K562 (cell line): ENCODE measurements around the gene MACROD2. TPM values are rescaled to one million over a fixed set of nuclear protein-coding genes. Genes with fewer than 3 reads are reported as not detected.

Experiments used
- ATAC-seq: fragments of 200-7000 bp; cut with Tn5 transposase; 3 replicates; pipeline ENCODE4 v1.9.1; 2020; ENCODE audit warnings: moderate library complexity
- BruUV-seq: library from RNA; stranded (reverse); fragments of 400-500 nt; replicated peaks from 2 replicates; lab custom pipeline; 2021; lab: Mats Ljungman, UMichigan
- CTCF ChIA-PET: fragments of 300-600 bp; formaldehyde crosslinking; extraction: SDS; loops from one replicate; lab custom pipeline; 2021; ENCODE audit warnings: low intra/inter-chr PET ratio; lab: Yijun Ruan, JAX
- POLR2A ChIA-PET: fragments of 300-600, 350-650 bp; sonication (Branson Sonifier 250); formaldehyde crosslinking; extraction: SDS; loops from one replicate; lab custom pipeline; 2021; ENCODE audit warnings: antibody characterized with exemption, inconsistent platforms; lab: Yijun Ruan, JAX
- DNase-seq, 4 experiments: peaks; one replicate each; pipeline versions ENCODE4 v3.0.0 to v3.0.0-alpha.2; 2011 to 2018; ENCODE audit warnings: low spot score in 3 of 4, mixed read lengths in 3 of 4; ENCODE audit errors: extremely low read depth in 1 of 4
- FAIRE-seq: peaks from 2 replicates; lab custom pipeline; 2011; peaks lifted over from hg19 to GRCh38; lab: Jason Lieb, UNC
- H2AFZ ChIP-seq: 2 replicates; pipeline ENCODE4 v1.6.0; 2011; ENCODE audit warnings: low read depth, low read length, control low read depth, inconsistent platforms
- H3K27ac ChIP-seq: fragments of 200-600 bp; 3 replicates; pipeline ENCODE4 v1.8.0; 2011; ENCODE audit warnings: low read depth, mild to moderate bottlenecking, control low read depth, inconsistent platforms, low read length, moderate library complexity, mixed read lengths; ENCODE audit errors: extremely low read depth
- H3K27me3 ChIP-seq, 2 experiments: fragments of 300-600 bp in 1 of 2; 2 replicates in 1 of 2; 3 replicates in 1 of 2; pipeline versions ENCODE4 v1.6.0 to v1.8.0; 2011; ENCODE audit warnings: inconsistent platforms in 2 of 2, low read length in 2 of 2, mild to moderate bottlenecking in 1 of 2, mixed read lengths in 1 of 2, moderate library complexity in 1 of 2; ENCODE audit not compliant: control insufficient read depth in 2 of 2, insufficient read depth in 2 of 2
- H3K36me3 ChIP-seq: fragments of 300-600 bp; 3 replicates; pipeline ENCODE4 v1.8.0; 2011; ENCODE audit warnings: mild to moderate bottlenecking, low read length, inconsistent platforms; ENCODE audit not compliant: control insufficient read depth, insufficient read depth
- H3K4me1 ChIP-seq, 2 experiments: fragments of 200-600 bp in 1 of 2; replicated peaks in 1 of 2; 2 replicates in 1 of 2; 3 replicates in 1 of 2; pipeline versions ENCODE4 v1.5.1 to v1.8.0; 2011; ENCODE audit warnings: inconsistent platforms in 2 of 2, low read length in 2 of 2, mild to moderate bottlenecking in 1 of 2, mixed read lengths in 1 of 2, moderate library complexity in 1 of 2; ENCODE audit not compliant: control insufficient read depth in 2 of 2, insufficient read depth in 2 of 2
- H3K4me2 ChIP-seq: 2 replicates; pipeline ENCODE4 v1.6.1; 2011; ENCODE audit warnings: low read length, control low read depth, inconsistent platforms, mixed read lengths; ENCODE audit not compliant: insufficient read depth
- H3K4me3 ChIP-seq: fragments of 200-600 bp; sonication (generic), shearing (Covaris generic); 2 replicates; pipeline ENCODE4 v1.5.1; 2016; ENCODE audit warnings: control low read depth, inconsistent platforms
- H3K79me2 ChIP-seq: fragments of 200-600 bp; 3 replicates; pipeline ENCODE4 v1.8.0; 2011; ENCODE audit warnings: low read length, inconsistent platforms; ENCODE audit not compliant: control insufficient read depth, insufficient read depth
- H3K9ac ChIP-seq, 2 experiments: 2 replicates each; pipeline versions ENCODE4 v1.6.0 to v1.6.1; 2011; ENCODE audit warnings: low read depth in 2 of 2, low read length in 2 of 2, control low read depth in 1 of 2, inconsistent platforms in 1 of 2, mild to moderate bottlenecking in 1 of 2, mixed read lengths in 1 of 2; ENCODE audit not compliant: insufficient read depth in 1 of 2
- H3K9me1 ChIP-seq: one replicate; pipeline ENCODE4 v1.6.0; 2011; ENCODE audit warnings: inconsistent platforms, mild to moderate bottlenecking, low read length, moderate library complexity; ENCODE audit not compliant: control insufficient read depth, insufficient read depth
- H3K9me3 ChIP-seq: replicated peaks from 2 replicates; pipeline ENCODE4 v1.5.1; 2011; ENCODE audit warnings: low read depth, low read length, inconsistent platforms; ENCODE audit not compliant: control insufficient read depth, insufficient read depth
- H4K20me1 ChIP-seq: replicated peaks from 2 replicates; pipeline ENCODE4 v1.6.1; 2011; ENCODE audit warnings: low read length, inconsistent platforms, mixed read lengths; ENCODE audit not compliant: control insufficient read depth, insufficient read depth
- ASH1L ChIP-seq: fragments of 450-650 bp; IDR thresholded peaks from 2 replicates; pipeline ENCODE4 v1.6.1; 2018; ENCODE audit warnings: borderline replicate concordance, mild to moderate bottlenecking, low read depth; ENCODE audit not compliant: partially characterized antibody
- CBX8 ChIP-seq: fragments of 200-600 bp; sonication (generic); IDR thresholded peaks from 2 replicates; pipeline ENCODE4 v1.6.1; 2012; ENCODE audit warnings: borderline replicate concordance, mixed run types, low read depth, mild to moderate bottlenecking, moderate library complexity, mixed read lengths, low read length, control low read depth, inconsistent platforms; ENCODE audit not compliant: poor library complexity, severe bottlenecking; ENCODE audit errors: extremely low read depth
- CCAR2 ChIP-seq: fragments of 200-400 bp; formaldehyde crosslinking; IDR thresholded peaks from 2 replicates; pipeline ENCODE4 v1.6.1; 2017; ENCODE audit warnings: mild to moderate bottlenecking, low read depth, low read length
- DACH1 ChIP-seq: fragments of 450-650 bp; IDR thresholded peaks from 2 replicates; pipeline ENCODE4 v1.6.1; 2018; ENCODE audit not compliant: partially characterized antibody
- FOXM1 ChIP-seq, 2 experiments: fragments of 450-650 bp in 1 of 2; sonication (generic) in 1 of 2; formaldehyde crosslinking in 1 of 2; IDR thresholded peaks; 2 replicates each; pipeline versions ENCODE4 v1.6.1 to v1.9.0; 2017 to 2022; ENCODE audit warnings: low read depth in 2 of 2, mild to moderate bottlenecking in 2 of 2, missing genetic modification reagents in 1 of 2, moderate library complexity in 1 of 2
- GABPB1 ChIP-seq: sonication (generic); formaldehyde crosslinking; IDR thresholded peaks from 2 replicates; pipeline ENCODE4 v1.8.0; 2022; ENCODE audit warnings: mild to moderate bottlenecking, missing genetic modification reagents
- KLF16 ChIP-seq: IDR thresholded peaks from 2 replicates; pipeline ENCODE4 v1.6.1; 2016; ENCODE audit warnings: antibody characterized with exemption
- MTA1 ChIP-seq: fragments of 450-650 bp; IDR thresholded peaks from 2 replicates; pipeline ENCODE4 v1.6.1; 2017; ENCODE audit warnings: borderline replicate concordance
- NFE2 ChIP-seq: IDR thresholded peaks from 2 replicates; pipeline ENCODE4 v1.6.1; 2014; ENCODE audit warnings: antibody characterized with exemption, low read depth
- OTX1 ChIP-seq: fragments of 450-650 bp; formaldehyde crosslinking; IDR thresholded peaks from 2 replicates; pipeline ENCODE4 v1.4.0; 2022; ENCODE audit warnings: mild to moderate bottlenecking
- SRSF3 ChIP-seq: fragments of 200-400 bp; formaldehyde crosslinking; IDR thresholded peaks from 2 replicates; pipeline ENCODE4 v1.6.1; 2016; ENCODE audit warnings: mild to moderate bottlenecking, low read length, moderate library complexity; ENCODE audit not compliant: insufficient read depth
- STAT5A ChIP-seq: IDR thresholded peaks from 2 replicates; pipeline ENCODE4 v1.6.1; 2012; ENCODE audit warnings: low read length, inconsistent platforms, borderline replicate concordance
- TARDBP ChIP-seq: fragments of 450-650 bp; IDR thresholded peaks from 2 replicates; pipeline ENCODE4 v1.6.1; 2016
- ZBED1 ChIP-seq: IDR thresholded peaks from 2 replicates; pipeline ENCODE4 v1.6.1; 2014
- ZNF431 ChIP-seq: sonication (generic); formaldehyde crosslinking; IDR thresholded peaks from 2 replicates; pipeline ENCODE4 v1.8.0; 2022; ENCODE audit warnings: mild to moderate bottlenecking, missing genetic modification reagents
- WGBS: fragments of 100-300 bp; shearing (Covaris generic); methylation state at CpG from one replicate; pipeline ENCODE4 v1.1.6; 2016; ENCODE audit warnings: low coverage, mixed read lengths; ENCODE audit not compliant: insufficient coverage; ENCODE audit errors: missing lambda C conversion rate; 5-methylcytosine and 5-hydroxymethylcytosine counted together
- in situ Hi-C: fragments of 300-500 bp; cut with MboI; formaldehyde crosslinking; loops from 4 replicates; pipeline ENCODE4 v1.15.0; 2018; ENCODE audit warnings: inconsistent platforms, mixed read lengths
- intact Hi-C: fragments of 100-400 bp; cut with micrococcal nuclease; formaldehyde crosslinking; loops from 2 replicates; pipeline ENCODE4 v1.14.2; 2022
- polyA plus RNA-seq, 8 experiments: library from polyadenylated mRNA; depleted of rRNA in 4 of 8; stranded (reverse) in 5 of 8; unstranded in 3 of 8; fragments of >200 nt; fragmentation: Nextera tagmentation in 2 of 8; fragmentation: Illumina TruSeq in 1 of 8; extraction: Ambion mirVana in 2 of 8; extraction: Trizol in 1 of 8; gene quantifications; 2 replicates each; pipeline versions ENCODE4 v1.2.1 to v1.2.3, GENCODE V29; 2011 to 2014; ENCODE audit warnings: inconsistent platforms in 1 of 8, missing spikeins in 1 of 8
- total RNA-seq, 7 experiments: library from RNA; depleted of rRNA in 6 of 7; stranded (reverse); fragments of >200 nt in 6 of 7; fragmentation: Illumina TruSeq in 2 of 7; extraction: Trizol in 2 of 7; gene quantifications; 2 replicates each; pipeline versions ENCODE4 v1.2.1 to v1.2.3, GENCODE V29; 2011 to 2021; ENCODE audit warnings: low replicate concordance in 1 of 7
- TF ChIP-seq, protein P1 (sequence below), 2 experiments: fragments of 200-800 bp in 1 of 2; sonication (Bioruptor generic) in 1 of 2; sonication (generic) in 1 of 2; formaldehyde crosslinking in 1 of 2; IDR thresholded peaks in 1 of 2; conservative IDR thresholded peaks in 1 of 2; 2 replicates each; pipeline versions ENCODE4 v1.5.0 to v1.6.1; 2016 to 2020; ENCODE audit warnings: missing compliant biosample characterization in 1 of 2, missing genetic modification characterization in 1 of 2, missing genetic modification reagents in 1 of 2
- TF ChIP-seq, protein P2 (sequence below): fragments of 450-650 bp; IDR thresholded peaks from 2 replicates; pipeline ENCODE4 v1.6.1; 2018; ENCODE audit not compliant: partially characterized antibody

MACROD2 gene
- total and polyA plus RNA-seq, 9 of the 15 experiments (the other 6 are each of a cell fraction or from before 2014, with no cell fraction given), result not detected

GRCh38 chr20:15396900-15397299 is 1401.6 kb downstream of the MACROD2 start:
- no peak for TF ChIP-seq ZNF431 (CRISPR knock-in tag)
- TF ChIP-seq DACH1, result no peak
- TF ChIP-seq TARDBP, result no peak
- TF ChIP-seq, protein P1, sequence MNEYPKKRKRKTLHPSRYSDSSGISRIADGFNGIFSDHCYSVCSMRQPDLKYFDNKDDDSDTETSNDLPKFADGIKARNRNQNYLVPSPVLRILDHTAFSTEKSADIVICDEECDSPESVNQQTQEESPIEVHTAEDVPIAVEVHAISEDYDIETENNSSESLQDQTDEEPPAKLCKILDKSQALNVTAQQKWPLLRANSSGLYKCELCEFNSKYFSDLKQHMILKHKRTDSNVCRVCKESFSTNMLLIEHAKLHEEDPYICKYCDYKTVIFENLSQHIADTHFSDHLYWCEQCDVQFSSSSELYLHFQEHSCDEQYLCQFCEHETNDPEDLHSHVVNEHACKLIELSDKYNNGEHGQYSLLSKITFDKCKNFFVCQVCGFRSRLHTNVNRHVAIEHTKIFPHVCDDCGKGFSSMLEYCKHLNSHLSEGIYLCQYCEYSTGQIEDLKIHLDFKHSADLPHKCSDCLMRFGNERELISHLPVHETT (CRISPR knock-in tag; conservative IDR thresholded peaks at IDR 0.05 in 1 of 2, IDR thresholded peaks at IDR 0.05 in 1 of 2), result no peak
- TF ChIP-seq CBX8, result no peak
- TF ChIP-seq ZBED1, result no peak
- TF ChIP-seq ASH1L, result no peak
- TF ChIP-seq STAT5A, result no peak
- TF ChIP-seq SRSF3, result no peak
- TF ChIP-seq, protein P2, sequence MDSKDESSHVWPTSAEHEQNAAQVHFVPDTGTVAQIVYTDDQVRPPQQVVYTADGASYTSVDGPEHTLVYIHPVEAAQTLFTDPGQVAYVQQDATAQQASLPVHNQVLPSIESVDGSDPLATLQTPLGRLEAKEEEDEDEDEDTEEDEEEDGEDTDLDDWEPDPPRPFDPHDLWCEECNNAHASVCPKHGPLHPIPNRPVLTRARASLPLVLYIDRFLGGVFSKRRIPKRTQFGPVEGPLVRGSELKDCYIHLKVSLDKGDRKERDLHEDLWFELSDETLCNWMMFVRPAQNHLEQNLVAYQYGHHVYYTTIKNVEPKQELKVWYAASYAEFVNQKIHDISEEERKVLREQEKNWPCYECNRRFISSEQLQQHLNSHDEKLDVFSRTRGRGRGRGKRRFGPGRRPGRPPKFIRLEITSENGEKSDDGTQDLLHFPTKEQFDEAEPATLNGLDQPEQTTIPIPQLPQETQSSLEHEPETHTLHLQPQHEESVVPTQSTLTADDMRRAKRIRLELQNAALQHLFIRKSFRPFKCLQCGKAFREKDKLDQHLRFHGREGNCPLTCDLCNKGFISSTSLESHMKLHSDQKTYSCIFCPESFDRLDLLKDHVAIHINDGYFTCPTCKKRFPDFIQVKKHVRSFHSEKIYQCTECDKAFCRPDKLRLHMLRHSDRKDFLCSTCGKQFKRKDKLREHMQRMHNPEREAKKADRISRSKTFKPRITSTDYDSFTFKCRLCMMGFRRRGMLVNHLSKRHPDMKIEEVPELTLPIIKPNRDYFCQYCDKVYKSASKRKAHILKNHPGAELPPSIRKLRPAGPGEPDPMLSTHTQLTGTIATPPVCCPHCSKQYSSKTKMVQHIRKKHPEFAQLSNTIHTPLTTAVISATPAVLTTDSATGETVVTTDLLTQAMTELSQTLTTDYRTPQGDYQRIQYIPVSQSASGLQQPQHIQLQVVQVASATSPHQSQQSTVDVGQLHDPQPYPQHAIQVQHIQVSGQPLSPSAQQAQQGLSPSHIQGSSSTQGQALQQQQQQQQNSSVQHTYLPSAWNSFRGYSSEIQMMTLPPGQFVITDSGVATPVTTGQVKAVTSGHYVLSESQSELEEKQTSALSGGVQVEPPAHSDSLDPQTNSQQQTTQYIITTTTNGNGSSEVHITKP, result no peak
- no peak for TF ChIP-seq NFE2
- no peak for TF ChIP-seq OTX1 (CRISPR knock-in tag)
- no peak for TF ChIP-seq GABPB1 (CRISPR knock-in tag)
- TF ChIP-seq KLF16, result no peak
- no peak for TF ChIP-seq CCAR2
- TF ChIP-seq FOXM1 (IDR thresholded peaks at IDR 0.05; ENCODE audit: low read depth), result no peak
- TF ChIP-seq FOXM1 (CRISPR knock-in tag; IDR thresholded peaks at IDR 0.05; ENCODE audit: low read depth), result no peak
- TF ChIP-seq MTA1, result no peak
- TF ChIP-seq, all 486 proteins: peak for 0
- POLR2A ChIA-PET, result no interaction called here

More at GRCh38 chr20:15396900-15397299, 1401.6 kb downstream of the MACROD2 start:
- no peak overlapping the region for H3K4me2 ChIP-seq
- in situ Hi-C loops, result no loop called here
- no peaks in the 10 kb centered on the region for H3K36me3 ChIP-seq
- FAIRE-seq, result no peak
- WGBS, result 0% methylated on average over 2 of the region's 3 CpGs
- no peak overlapping the region for H3K9ac ChIP-seq
- no peaks in the 10 kb centered on the region for H3K9me3 ChIP-seq
- H2AFZ ChIP-seq, result no peak overlapping the region
- no peaks in the 10 kb centered on the region for H3K27me3 ChIP-seq
- H3K4me1 ChIP-seq, result no peaks in the 10 kb centered on the region
- DNase-seq, result no peak
- no peaks in the 10 kb centered on the region for H3K79me2 ChIP-seq
- BruUV-seq, result no TSS peak
- CTCF ChIA-PET, result no interaction called here
- no peaks in the 10 kb centered on the region for H3K9me1 ChIP-seq
- no peak for ATAC-seq
- no peak overlapping the region for H3K27ac ChIP-seq
- intact Hi-C loops, result no loop called here
- no peak overlapping the region for H3K4me3 ChIP-seq
- H4K20me1 ChIP-seq, result no peaks in the 10 kb centered on the region
